Measurements from ENCODE around the gene SETD4.
A peak's percentile ranks its signal among the peaks of the same experiment; 100 is the strongest.

The SETD4 gene

GRCh38 chr21:36003776-36004175 is 56.5 kb downstream of the SETD4 start:
- DNase-seq = no peak

GRCh38 chr21:35996217-35996616 is 64.1 kb downstream of the SETD4 start:
- DNase-seq = no peak

- no peak for DNase-seq
These were observed 64.7 kb downstream of the SETD4 start for GRCh38 chr21:35995522-35996088.

- no peak for DNase-seq
These were observed 65.7 kb downstream of the SETD4 start for GRCh38 chr21:35994613-35995012.

GRCh38 chr21:35993875-35994490 is 66.3 kb downstream of the SETD4 start:
- no peak for DNase-seq

GRCh38 chr21:35991131-35991530 is 69.2 kb downstream of the SETD4 start:
- DNase-seq = no peak

GRCh38 chr21:35990609-35991008 is 69.7 kb downstream of the SETD4 start:
- DNase-seq = no peak

- DNase-seq = peak; percentile 6
These were observed 71.1 kb downstream of the SETD4 start for GRCh38 chr21:35989138-35989735.

GRCh38 chr21:35988416-35989137 is 71.7 kb downstream of the SETD4 start:
- DNase-seq = peak; percentile 44

- no peak for DNase-seq
These were observed 72.9 kb downstream of the SETD4 start for GRCh38 chr21:35987475-35987874.

GRCh38 chr21:35984654-35985361 is 75.5 kb downstream of the SETD4 start:
- no peak for DNase-seq
